GM21529 (cell line): ENCODE measurements around the gene FBXL20.
"Not testable (repeated sequence)": the region's sequence is repeated elsewhere in the genome, so short reads cannot be mapped to it uniquely, and the experiment has no call there.

Experiments used
- ATAC-seq: cut with Tn5 transposase; IDR thresholded peaks from one replicate; pipeline ENCODE4 v1.9.1; 2021; ENCODE audit not compliant: unreplicated experiment

FBXL20 gene

DNA sequence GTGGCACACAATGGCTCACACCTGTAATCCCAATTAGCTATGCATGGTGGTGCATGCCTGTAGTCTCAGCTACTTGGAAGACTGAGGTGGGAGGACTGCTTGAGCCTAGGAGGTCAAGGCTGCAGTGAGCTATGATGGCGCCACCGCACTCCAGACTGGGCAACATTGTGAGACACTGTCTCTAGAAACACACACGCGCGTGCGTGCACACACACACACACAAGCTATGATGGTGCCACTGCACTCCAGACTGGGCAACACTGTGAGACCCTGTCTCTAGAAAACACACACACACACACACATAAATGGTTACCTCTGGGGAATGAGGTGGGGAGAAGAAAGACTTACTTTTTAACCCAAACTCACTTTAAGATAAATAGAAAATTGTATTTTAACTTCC is 16.4 kb downstream of the FBXL20 start:
- no peak for ATAC-seq

DNA sequence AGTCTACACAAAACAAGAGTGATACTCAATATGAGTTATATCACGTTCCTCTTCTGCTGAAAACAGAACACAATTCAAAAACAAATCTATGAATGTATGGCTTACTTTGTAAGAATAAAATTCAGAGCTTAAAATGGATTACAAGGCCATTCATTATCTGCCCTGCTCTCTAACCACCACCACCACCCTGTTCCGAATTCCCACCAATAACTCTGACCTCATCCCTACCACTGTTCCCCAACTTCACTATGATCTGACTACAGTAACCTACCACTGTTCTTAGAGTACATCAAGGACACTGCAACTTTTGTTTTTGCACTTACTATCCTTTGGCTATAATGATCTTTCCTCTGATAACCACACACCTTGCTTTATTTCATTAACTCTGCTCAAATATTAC is 21.3 kb downstream of the FBXL20 start:
- no peak for ATAC-seq

DNA sequence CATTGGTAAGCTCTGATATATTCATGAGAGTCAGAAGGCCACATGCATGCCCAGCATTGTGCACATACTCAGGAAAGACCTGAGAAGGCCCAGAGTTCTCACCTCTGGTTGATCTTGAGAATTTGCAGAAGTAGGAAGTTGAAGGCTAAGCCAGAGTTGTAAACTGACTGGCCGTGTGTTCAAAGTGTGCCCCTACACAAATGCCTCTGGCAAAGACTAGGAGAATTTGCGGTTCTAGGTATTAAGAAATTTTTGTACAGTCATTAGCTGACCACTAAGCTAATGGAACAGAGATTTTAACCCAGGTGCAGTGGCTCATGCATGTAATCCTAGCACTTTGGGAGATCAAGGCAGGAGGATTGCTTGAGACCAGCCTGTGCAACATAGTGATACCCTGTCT is 25.0 kb downstream of the FBXL20 start:
- no peak for ATAC-seq

DNA sequence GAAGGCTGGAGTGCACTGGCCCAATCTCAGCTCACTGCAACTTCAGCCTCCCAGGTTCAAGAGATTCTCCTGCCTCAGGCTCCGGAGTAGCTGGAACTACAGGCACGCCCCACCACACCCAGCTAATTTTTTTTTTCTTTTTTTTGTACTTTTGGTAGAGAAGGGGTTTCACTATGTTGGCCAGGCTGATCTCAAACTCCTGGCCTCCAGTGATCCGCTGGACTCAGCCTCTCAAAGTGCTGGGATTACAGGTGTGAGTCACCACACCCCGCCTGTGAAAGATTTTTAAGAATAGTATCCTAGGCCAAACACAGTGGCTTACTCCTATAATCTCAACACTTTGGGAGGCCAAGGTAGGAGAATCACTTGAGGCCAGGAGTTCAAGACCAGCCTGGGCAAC is 33.6 kb downstream of the FBXL20 start:
- not testable (repeated sequence) for ATAC-seq

DNA sequence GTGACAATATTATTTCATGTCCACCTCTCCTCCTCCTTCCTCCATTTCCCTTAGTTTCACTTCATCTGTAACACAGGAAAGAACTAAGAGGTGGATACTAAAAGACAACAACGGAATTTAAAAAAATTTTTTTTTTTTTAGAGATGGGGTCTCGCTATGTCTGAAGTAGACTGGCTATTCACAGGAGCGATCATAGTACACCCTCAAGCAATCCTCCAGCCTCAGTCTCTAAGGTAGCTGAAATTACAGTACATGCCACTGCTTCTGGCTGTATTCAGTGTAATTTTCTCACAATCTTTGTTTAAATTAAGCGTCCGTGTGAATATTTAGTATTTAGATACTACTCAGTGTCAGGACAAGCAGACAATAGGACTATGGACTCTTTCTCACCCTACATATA is 35.6 kb downstream of the FBXL20 start:
- ATAC-seq: no peak

DNA sequence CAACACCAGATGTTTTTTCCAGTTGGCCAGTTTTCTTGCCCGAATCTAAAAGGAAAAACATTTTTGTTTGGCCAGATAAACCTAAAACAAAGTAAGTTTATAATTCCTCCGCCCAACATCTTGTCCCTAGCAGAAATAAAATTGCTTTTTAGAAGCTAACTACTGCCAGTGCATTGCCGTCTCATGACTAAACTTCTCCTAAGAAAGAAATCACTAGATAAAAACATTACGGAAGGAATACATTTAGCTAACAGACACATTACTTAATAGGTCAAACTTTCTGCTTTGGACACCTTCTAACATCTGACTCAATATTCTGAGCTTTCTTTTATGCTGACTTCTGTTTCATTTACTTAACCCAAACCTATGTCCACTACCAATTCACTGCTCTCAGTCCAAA is 36.2 kb downstream of the FBXL20 start:
- ATAC-seq: no peak

DNA sequence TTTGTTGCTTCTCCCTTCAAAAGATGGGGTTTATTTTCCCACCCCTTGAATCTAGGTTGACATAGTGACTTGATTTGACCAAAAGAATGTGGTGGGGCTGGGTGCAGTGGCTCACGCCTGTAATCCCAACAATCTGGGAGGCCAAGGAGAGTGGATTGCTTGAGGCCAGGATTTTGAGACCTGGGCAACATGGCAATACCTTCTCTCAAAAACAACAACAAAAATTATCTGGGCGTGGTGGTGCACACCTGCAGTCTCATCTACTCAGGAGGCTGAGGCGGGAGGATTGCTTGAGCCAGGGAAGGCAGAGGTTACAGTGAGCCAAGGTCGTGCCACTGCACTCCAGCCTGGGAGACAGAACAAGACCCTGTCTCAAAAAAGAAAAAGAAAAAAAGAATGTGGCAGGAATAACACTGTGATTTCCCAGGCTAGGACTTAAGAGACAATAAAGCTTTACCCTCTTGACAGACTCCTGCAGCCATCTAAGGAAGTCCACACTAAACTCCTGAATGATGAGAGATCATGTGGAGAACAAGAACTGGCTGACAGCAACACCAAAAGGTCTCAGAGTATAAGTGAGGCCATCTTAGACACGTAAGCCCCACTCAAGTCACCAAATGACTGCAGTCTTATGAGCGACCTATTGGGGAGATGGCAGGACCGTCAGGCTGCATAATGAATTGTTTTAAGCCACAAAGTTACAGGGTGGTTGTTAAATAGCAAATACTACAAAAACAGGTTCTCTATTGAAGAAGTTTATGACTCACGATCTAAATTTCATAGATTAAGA is 37.0 kb downstream of the FBXL20 start:
- ATAC-seq: no peak

DNA sequence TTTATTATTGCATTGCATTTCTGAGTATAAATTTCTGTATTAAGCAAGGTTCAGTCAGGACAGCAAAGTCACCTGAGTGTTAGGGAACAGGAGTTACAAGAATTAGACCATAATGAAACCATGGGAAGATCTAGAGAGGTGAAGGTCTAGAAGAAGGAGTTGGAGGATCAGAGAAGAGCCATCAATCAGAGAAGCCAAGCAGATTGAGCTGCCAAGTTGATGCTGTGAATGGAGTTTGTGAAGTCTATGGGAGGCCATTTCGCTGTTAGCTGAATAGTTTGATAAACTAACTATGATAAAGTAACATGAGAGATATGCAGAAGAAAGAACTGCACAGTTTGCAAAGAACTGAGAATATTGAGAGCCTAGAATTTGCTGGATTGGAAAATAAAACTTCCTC is 40.4 kb downstream of the FBXL20 start:
- no peak for ATAC-seq

DNA sequence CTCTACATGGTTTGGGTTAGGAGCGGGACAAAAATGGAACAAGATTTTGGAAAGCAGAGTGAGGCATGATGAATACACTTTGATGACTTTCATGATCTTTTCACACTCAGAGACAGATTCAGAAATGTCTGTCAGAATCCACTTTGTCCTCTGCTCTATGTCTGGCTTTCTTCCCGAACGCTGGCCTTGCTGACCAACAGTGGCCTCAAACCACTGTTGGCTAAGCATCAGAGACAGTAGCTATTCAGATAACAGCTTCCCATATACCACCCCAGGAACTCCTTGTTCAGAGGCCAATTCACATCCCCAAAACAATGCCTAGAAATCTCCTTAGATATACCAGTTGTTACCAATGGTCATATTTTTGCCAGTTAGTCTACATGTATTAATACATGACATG is 40.9 kb downstream of the FBXL20 start:
- no peak for ATAC-seq

DNA sequence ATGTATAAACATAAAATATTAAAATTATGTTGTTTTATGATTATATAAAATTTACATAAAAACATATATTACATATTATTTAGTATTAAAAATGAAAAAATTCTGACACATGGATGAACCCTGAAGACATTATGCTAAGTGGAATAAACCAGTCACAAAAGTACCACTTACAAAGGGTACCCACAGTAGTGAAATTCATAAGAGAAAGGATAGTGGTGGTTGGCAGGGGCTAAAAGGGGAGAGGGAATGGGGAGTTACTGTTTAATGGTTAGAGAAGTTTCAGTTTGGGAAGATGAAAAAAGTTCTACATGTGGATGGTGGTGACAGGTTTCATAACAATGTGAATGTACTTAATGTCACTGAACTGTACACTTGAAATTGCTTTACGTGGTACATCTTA is 41.4 kb downstream of the FBXL20 start:
- no peak for ATAC-seq

DNA sequence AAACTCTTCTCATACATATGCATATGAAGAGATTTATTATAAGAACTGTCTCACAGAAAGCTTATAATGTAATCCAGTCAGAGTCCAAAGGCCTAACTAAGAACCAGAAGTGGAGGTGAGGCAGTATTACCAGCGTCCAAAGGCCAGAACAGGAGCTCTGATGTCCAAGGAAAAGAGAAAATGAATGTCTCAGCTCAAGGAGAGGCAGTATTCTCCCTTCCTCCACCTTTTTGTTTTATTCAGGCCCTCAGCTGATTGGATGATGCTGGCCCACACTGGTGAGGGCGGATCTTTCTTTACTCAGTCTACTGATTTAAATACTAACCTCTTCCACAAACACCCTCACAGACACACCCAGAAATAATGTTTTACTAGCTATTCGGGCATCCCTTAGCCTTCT is 43.4 kb downstream of the FBXL20 start:
- ATAC-seq: no peak

DNA sequence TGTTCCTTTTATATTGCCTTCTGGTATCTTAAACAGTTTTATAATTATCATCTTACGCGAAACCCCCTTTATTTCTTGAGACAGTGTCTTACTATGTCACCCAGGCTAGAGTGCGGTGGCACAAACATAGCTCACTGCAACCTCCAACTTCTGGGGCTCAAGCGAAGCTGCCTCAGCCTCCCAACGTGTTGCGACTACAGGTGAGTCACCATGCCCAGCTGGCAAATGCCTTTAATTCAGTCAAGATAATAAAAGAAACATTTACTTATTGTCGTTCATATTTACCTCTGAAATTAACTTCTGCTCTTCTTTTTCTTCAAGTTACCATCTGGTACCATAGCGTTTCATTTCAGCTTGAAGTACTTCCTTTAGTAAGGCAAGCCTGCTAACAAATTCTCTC is 43.9 kb downstream of the FBXL20 start:
- ATAC-seq: no peak

DNA sequence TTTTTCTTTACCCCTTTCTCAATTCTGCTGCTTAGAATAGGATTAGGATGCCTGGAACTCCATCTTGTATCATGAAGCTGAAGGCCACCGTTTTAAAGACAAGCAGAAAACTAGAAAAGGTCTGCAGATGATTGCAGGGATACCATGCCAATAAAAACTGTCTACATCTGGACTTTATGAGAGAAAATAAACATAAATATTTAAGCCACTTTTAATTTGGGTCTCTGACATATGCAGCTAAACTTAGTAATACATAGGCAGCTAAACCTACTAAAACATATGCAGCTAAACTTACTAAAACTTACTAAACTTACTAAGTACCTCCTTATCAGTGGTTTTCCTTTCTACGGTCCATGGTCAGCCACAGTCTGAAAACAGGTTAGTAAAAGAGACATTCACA is 48.4 kb downstream of the FBXL20 start:
- ATAC-seq: no peak

DNA sequence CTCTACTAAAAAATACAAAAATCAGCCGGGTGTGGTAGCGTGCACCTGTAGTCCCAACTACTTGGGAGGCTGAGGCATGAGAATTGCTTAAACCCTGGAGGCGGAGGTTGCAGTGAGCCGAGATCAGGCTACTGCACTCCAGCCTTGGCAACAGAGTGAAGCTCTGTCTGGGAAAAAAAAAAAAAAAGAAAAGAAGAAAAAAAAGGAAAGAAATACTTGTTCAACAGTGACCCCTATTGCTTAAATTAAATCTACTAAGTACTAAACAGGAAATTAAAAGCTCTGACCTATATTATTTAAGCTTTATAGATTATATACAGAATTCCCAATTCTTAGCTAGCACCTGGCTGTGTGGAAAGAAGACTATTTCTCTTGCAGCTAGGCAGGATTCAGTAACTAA is 48.9 kb downstream of the FBXL20 start:
- no peak for ATAC-seq

DNA sequence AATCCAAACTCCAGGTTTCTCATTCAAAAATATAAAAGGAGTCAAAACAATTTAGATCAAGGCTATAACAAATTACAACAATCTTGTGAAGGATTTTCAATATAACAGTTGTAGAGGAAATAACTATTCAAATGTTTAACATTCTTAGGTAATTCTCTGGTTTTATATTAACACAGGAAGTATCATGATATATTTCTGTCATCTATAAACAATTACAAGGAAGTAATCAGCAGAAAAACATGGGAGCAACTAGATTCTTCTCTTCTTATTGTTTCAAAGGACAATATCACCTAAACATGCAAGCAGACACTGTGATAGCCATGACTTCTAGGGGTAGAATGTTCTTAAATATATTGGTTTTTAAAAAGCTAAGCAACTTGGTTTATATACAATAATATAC is 49.9 kb downstream of the FBXL20 start:
- ATAC-seq: no peak

DNA sequence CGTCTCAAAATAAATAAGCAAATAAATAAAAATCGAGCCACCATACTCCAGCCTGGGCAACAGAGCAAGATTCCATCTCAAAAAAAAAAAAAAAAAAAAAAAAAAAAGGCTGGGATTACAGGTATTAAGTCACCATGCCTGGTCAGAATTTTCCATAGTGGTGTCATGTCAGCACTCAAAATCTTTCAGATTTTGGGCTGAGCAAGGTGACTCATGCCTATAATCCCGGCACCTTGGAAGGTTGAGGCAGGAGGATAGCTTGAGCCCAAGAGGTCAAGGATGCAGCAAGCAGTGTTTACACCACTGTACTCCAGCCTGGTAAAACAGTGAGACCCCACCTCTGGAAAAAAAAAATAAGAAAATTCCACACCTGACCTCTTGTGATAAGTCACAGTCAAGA is 52.2 kb downstream of the FBXL20 start:
- ATAC-seq: no peak

DNA sequence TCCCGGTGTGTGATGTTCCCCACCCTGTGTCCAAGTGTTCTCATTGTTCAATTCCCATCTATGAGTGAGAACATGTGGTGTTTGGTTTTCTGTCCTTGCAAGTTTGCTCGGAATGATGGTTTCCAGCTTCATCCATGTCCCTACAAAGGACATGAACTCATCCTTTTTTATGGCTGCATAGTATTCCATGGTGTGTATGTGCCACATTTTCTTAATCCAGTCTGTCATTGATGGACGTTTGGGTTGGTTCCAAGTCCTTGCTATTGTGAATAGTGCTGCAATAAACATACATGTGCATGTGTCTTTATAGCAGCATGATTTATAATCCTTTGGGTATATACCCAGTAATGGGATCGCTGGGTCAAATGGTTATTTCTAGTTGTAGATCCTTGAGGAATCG is 54.6 kb downstream of the FBXL20 start:
- ATAC-seq: not testable (repeated sequence)

DNA sequence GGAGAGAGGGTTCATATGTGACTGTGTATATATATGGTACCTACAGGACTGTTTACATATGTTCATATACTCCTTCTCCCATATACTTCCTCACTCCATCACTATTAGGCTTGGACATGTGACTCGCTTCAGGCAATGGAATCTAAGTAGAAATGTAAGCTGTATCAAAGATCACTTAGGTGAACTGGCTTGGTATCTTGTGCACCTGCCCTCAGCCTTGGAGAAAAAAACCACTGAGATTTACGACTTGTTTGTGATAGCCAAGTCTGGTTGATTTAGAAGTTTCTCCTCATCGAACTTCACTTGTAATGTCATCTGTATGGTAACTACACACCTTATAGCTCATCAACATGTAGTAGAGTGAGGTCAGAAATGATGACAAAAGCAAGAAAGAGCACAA is 59.9 kb downstream of the FBXL20 start:
- ATAC-seq: no peak

DNA sequence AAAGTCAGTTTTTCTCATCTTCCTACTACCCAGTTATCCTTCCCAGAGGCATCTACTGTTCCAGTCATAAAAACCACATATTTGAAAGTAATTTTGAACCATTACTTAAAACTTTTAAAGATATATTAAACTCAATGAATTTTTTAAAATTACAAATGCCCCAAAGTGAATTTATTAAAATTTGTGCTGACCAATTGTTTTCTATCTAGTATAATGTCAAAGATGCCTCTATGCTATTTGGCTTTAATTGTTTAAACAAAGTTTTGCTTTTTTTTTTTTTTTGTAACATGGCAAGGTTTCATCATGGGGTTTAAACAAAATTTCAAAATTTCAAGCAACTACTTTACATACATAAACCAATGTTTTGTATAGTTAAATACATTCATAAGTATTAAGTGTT is 60.7 kb downstream of the FBXL20 start:
- no peak for ATAC-seq

DNA sequence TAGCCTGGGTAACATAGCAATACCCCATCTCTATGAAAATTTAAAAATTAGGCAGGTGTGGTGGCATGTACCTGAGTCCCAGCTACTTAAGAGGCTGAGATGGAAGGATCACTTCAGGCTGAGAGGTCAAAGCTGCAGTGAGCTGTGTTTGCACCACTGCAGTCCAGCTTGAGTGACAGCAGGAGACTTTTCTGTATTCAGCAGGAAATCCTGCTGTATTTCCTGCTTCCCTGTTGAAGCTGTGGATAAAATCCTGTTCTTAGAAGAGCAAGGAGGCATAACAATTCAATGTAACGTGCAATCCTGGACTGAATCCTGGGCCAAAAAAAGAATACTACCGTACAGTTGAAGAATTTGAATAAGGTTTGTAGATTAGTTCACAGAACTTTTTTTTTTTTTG is 62.2 kb downstream of the FBXL20 start:
- no peak for ATAC-seq

DNA sequence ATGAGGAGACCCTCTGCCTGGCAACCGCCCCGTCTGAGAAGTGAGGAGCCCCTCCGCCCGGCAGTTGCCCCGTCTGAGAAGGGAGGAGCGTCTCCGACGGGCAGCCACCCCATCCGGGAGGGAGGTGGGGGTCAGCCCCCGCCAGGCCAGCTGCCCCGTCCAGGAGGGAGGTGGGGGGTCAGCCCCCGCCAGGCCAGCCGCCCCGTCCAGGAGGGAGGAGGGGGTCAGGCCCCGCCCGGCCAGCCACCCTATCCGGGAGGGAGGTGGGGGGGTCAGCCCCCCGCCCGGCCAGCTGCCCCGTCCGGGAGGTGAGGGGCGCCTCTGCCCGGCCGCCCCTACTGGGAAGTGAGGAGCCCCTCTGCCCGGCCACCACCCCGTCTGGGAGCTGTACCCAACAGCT is 63.8 kb downstream of the FBXL20 start:
- ATAC-seq: not testable (repeated sequence)

DNA sequence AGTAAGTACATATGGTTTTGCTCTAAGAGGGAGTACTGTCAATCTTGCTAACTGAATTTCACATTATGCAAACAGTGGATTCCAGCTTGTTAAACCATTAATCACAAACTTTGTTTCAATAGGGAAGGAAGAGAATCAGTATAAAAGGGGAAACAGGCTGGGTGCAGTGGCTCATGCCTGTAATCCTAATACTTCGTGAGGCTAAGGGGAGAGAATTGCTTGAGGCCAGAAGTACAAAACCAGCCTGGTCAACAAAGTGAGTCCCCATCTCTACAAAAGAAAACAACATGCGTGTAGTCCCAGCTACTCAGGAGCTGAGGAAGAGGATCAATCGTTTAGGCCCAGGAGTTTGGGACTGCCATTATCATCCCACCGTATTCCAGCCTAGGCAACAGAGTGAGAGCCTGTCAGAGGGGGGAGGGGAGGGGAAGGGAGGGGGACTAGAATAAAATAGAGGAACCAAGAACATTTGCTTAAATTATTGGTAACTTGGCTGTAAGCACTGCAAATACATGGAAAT is 65.7 kb downstream of the FBXL20 start:
- ATAC-seq: no peak
